GM21367 (cell line): ENCODE measurements around the gene BEST2.

ENCODE experiments used
- ATAC-seq: cut with Tn5 transposase; IDR thresholded peaks from one replicate; pipeline ENCODE4 v1.9.1; 2021; ENCODE audit not compliant: unreplicated experiment

The BEST2 gene

DNA sequence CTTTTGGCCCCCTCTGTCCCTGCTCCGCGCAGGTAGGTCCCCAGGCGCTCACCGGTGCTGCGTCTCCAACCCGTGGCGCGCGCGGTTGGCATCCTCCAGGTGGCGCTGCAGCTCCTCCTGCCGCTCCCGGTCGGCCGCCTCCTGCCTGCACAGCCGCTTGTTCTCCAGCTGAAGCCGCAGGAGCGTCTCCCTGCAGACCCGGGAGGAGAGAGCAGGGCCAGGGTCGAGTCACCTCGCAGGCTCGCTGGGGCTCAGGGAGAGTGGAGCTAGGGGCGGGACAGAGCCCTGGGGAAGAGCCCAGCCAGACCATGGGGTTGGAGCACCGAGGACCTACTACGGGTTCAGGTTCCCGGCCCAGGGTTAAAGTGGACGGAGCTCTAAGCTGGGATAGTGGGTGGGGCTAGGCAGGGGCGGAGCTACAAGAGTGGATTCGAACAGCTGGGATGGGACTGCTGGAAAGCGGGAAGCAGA, 14.5 kb downstream of the BEST2 start:
- ATAC-seq: no peak

DNA sequence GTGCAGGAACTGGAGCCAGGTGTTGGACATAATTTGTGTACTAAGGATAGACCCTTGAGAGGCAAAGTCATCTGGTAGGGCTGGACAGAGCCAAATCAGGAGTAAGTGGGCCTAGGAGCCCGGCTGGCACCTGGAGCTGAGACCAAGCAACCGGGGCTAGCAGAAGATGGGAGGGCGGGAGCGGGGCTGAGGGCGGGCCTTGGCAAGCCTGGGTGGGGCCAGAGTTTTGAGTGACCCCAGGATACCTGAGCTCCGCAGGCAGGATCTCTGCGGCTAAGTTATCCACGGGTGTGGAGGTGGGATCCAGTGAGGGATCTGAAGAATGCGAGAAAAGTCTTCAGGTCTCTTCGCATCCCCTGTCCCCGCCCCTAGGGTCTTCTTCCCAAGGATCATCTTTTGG, 15.6 kb downstream of the BEST2 start:
- ATAC-seq: no peak

DNA sequence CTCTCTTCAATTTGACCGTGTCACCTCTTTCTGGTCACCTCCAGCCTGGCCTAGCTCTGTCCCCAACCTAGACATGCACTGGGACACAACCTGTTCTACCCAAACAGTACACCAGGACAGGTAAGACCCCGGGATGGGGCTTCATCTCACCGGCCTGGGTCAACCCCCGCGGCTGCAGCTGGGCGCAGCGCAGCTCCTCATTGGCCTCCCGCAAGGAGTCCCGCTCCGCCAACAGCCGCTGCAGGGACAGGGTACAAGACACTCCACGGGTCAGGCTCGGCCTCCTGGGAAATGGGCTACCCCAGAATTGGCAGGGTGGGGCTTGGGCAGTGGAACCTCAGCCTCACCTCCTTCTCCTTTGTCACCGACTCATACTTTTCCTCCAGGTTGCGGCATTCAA, 16.1 kb downstream of the BEST2 start:
- ATAC-seq: no peak

DNA sequence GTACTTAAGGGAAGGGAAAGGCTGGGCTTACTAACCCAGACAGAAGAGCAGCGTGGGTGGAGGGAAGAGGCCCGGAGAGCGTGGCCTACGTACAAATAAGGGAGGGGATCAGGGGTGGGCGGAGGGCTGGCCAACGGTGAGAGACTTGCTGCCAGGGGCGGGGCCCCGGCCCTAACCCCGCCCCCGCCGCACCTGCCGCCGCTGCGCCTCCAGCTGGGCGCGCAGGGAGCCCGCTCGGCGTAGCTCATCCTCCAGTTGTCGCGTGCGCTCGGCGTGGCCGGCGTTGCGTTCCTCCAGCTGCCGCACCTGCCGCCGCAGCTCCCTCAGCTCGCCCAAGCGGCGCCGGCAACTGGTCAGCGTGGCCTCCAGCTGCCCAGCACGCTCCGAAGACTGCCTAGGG, 18.1 kb downstream of the BEST2 start:
- no peak for ATAC-seq

DNA sequence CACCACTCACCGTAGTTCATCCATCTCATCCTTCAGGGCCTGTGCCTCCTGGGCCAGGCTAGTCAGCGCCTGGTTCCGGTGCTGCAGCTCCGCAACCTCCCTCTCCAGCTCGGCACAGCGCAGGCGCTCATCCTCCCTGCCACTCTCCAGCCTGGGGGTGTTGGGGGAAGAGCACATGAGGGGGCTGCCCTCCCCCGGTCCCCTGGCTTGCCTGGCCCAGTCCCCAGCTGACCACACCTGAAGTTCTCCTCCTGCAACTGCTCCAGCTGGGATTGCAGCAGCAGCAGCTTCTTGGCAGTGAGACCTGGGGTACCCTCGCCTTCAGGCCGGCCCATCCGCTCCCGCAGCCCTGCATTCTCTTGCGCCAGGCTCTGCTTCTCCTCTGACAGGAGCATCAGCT, 19.3 kb downstream of the BEST2 start:
- ATAC-seq: no peak

DNA sequence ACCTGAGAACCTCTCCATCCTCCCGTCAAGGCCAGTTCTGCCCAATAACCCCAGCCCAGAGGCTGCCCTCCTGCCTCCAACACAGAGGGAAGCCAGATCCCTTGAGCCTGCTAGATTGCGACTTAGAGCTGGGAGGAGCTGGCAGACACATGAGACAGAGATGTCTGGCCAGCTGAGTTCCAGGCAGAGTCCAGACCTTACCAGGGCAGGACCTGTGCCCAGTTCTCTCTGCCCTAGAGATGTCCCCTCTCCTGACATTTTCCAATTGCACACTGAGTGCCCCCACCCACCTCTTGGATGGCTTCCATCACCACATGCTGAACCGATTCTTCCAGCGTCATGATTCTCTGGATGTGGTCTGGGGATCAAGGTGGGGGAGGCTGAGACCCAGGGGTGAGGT, 20.7 kb downstream of the BEST2 start:
- no peak for ATAC-seq

DNA sequence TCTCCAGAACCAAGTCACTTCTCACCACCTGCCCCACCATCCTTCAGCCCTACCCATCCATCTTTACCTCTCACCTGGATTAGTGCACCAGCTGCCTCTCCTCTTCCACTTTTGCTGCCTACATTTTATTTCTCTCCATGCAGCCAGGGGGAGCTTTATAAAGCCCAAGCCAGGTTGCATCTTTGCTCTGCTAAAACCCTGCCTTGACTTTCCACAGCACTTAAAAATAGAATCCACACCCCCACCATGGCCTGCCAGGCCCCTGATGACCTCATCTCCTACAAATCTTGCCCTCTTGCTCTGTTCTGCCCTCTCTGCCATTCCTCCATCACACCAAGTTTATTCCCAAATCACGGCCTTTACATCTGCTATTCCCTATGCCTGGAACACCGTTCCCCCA, 22.0 kb downstream of the BEST2 start:
- no peak for ATAC-seq

DNA sequence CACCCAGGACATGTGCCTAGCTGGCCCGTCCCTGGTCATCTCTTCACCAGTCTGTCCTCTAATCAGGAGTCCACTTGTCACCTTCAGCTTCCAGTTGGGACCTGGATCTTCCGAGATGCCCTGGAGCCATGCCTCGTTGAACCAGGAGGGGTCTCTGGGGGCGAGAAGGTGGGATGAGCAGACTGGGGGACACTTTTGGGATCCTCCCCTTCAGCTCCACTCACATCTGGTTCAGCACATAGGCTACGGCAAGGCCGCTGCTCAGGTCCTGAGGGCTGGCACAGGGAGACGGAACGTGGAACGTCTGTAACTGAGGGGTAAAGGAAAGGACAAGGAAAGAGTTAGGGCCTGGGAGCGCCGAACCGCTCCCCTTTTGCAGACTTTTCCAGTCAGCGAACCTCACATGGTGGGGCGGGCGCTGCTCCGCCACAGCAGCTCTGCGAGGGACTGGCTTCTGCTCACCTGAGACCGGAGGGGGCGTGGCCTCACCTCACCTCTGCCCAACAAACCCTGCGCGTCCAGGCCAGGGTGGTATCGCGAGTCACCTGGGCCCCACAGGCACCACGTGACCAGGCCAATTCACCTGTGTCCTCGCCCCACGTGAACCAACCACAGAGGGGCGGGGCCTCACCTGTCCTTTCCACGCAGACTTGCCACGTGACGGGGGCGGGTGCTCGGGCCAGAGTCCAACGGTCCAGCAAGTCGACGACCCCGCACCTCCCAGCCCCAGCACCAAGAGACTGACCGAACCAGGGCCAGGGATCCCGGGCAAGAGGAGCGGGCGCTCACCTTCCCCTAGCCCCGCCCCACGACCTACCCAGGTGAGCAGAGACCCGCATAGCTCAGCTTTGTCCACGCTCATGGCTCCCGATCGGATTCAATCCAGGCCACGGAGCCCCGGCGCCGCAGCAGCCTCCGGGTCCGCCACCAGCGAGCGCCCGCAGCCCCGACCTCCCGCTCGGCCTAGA, 23.3 kb downstream of the BEST2 start, which contains the start of gene HOOK2:
TSS of gene HOOK2 (minus strand) at position 965 of the 968 bp plus-strand sequence. CDS start at position 862, 103 bp downstream.
- no peak for ATAC-seq

DNA sequence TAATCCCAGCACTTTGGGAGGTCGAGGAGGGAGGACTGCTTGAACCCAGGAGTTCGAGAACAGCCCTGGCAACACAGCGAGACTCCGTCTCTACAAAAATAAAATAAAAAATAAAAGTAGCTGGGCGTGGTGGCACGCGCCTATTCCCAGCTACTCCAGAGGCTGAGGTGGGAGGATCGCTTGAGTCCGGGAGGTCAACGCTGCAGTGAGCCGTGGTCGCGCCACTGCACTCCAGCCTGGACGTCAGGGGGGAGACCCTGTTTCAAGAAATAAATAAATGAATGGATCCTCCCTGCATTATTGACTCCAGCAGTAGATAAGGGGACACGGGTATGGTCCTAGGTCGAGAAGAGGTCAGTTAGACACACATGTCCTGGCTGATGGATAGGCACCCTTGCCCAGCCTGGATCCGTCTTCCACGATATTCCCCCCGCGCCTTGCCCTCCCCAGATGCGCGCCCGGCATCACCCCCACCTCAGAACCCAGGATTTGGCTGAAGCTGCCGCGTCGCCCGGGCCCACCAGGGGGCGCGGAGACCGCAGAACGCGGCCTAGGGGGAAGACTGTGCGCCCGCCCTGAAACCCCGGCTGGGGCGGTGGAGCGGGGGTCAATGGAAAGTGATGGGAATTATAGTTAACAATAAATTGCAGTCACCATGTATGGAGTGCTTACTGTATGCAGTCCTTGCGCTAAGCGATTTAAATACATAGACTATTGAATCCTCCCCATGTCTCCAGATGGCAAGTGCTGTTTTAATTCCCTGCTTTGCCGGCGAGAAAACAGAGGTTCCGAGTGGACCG, 25.8 kb downstream of the BEST2 start:
- no peak for ATAC-seq

DNA sequence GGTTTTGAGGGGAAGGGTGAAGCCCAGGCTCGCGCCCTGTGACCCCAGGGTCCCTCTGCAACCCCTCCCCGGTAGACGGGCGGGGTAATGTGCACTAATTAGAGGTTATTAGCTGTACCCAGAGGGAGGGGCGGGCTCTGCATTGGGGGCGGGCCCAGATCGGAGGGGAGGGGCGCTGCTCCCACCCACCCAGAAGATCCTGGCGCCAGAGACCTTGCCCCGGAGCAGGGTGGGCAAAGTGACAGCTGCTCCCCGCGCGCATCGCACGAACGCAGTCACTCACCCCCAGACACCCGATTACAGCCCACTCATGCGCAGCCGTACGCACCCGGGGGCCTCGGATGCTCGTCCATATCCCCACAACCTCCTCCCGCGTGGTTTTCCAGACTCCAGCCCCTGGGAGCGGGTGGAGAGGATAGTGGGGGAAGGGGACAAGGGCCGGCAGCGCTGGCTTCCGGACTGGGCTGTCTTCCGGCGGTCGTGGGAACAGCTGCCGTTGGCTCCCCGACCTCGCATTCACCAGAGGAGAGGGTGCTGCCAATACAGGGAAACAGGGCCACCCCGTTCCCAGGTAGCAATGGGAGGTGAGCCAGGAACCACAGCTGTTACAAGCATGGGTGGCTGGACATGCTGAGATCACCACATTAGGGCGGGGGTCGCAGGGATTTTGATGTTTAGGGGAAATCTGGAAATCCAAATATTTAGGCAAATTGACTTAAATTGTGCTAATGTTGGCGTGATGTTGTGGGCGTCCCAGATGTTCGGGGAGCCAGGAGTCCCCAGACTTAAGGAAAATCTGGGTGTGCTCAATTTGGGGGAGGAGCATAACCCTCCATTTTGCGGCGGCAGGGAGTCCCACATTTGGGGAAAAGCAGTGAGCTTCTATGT, 26.7 kb downstream of the BEST2 start:
- no peak for ATAC-seq

DNA sequence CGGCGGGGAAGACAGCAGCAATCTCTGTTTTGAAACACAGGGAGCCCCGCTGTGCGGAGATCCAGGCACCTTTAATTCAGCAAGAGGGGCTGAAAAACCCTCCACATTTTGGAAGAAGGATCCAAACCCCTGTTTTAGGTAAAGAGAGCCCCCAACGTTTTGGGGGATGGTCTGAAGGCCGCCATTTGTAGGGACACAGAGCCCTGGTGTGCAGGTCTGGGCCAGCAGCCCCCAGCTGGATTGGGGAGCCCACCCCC, 27.2 kb downstream of the BEST2 start:
- no peak for ATAC-seq

DNA sequence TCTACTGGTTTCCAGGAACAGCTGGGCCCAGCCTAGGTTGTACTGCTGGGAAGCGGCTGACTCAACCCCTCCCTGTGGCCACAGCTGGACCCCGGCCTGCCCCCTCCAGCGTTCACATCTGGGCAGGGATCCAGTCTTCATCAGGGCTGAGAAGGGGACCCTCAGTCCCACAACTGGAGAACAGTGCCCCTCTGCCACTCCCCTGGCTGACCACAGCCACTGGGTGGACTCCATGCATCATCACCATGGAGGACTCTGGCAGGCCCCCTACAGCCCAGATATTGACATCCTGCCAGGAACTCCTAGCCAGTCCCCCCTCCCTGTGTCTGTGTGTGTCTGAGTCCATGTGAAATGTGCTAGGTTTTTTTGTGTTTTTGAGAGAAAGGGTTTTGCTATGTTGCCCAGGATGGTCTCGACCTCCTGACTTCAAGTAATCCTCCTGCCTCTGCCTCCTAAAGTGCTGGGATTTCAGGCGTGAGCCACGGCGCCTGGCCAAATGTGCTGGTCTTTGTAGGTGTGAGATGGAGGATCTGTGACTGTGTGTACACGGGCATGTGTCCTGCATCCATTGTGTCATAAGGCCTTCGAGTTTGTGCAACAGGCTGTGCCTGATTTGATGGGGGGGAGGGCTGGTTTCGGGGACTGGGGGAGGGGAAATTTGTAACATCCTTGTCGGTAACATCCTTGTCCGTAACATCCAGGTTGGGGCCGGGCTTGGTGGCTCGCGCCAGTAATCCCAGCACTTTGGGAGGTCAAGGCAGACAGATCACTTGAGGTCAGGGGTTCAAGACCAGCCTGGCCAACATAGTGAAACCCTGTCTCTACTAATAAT, 27.8 kb downstream of the BEST2 start:
- no peak for ATAC-seq

DNA sequence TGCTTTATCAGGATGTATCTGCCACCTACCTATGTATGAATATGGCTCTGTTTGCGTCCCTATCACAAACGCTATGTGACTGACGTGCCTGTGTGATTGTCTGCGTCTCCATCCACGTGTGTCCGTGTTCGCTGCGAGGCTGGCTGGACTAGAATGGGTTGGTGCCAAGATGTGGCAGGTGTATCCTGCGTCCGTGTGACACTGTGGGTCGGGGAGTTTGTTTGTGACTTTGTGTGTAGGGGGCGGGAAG, 30.5 kb downstream of the BEST2 start:
- ATAC-seq: no peak

DNA sequence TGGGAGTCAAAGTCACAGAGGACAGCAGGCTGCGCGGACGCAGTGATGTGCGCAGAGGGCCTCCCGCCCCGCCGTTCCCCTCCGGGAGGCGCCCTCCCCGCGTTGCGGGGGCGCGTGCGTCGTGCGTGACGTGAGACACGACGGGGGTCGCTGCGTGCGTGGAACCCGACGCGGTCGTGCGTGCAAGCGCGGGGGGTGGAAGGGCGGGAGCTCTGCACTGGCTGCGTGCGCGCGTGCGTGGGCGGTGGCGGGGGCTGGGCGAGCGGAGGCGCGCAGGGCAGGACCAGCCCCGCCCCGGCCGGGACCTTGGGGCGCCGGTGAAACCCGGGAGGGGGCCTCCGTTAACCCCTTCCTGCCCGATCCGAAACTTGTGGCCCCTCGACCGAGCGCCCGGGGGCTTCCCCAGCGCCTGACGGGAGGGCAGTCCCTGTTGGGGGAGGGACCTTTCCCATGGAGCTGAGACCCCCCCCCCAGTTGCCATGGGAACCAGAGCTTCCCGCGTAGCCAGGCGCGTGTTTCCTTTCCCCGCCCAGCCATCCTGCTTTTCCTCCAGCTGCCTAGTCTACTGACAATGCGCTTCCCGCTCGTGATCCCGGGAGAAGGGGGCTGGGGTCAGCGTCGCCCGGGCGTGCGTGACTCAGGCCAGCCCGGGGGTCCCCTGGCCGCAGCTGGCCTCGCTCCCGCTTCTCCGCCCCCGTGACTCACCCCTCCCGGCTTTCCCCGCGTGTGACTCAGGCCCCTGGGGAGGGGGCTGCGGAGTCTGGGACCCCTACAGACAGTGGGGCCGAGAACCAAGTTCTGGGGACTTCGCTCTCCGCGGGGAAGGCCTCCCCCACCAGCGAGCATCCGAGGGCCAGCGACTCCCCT, 31.1 kb downstream of the BEST2 start:
- ATAC-seq: no peak

DNA sequence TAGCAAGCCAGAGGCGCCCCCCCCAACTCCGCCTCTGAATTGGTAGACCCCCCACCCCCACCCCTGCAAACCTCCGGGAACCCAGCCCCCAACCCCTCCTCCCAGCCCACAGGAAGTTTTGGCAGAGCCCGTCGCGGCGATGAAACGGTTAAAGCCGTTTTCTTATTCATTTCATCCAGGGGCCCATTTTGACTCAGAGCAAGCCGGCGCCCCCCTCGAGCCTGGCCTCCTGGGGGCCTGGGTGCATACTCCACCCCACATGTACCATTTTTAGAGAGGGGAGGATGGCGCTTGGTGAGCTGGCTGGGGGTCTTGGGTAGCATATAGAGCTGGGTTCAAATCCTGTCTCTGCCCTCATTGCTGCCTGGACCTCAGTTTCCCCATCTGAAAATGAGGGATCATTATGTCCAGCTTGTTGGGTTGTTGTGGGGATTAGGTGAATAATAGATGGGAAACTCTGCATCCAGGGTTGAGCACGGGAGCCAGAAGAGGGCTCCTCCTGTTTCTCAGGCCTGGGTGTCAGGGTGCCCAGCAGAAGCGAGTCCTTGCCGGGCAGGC, 31.8 kb downstream of the BEST2 start:
- ATAC-seq: no peak

DNA sequence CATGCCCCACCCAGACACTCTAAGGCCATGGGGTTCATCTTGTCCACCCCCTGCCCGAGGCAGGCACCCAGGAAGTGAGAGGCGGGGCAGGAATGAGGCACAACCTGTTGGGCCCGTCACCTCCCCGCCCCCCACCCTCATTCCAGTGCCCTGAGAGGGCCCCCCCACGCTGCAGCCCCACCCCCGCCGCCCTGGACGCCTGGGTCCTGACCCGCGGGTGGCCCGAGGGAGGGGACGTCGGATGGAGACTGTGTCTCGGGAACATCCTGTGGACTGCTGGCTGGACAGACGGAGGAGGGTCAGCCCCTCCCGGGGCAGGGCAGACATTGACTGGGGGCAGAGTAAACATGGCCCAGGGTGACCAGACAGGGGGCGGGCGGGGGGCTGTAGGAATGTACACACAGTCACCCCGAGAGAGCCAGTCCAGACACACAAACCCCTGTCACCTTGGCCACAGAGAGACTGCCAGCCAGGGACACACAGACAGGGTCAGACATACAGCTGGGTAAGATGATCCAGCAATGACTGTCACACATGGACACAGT, 32.3 kb downstream of the BEST2 start:
- ATAC-seq: no peak

DNA sequence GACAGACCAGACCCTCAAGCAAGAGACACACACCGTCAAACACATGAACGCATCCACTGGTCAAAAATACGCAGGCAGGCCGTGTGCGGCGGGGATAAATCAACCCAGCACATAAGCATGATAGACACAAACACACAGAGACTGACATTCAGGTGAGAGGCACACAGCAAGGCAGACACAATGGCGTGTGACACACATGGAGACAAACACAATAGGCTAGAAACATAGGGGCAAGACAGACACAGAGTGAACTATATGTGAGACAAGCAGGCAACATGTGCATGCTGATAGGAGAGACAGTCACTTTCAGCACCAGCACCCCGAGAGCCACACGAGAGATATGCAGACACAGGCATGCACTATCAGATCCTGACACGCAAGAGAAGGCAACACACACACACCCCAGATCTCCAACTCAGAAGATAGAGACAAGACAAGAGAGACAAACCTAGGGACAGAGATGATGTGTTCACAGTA, 32.8 kb downstream of the BEST2 start:
- ATAC-seq: no peak

DNA sequence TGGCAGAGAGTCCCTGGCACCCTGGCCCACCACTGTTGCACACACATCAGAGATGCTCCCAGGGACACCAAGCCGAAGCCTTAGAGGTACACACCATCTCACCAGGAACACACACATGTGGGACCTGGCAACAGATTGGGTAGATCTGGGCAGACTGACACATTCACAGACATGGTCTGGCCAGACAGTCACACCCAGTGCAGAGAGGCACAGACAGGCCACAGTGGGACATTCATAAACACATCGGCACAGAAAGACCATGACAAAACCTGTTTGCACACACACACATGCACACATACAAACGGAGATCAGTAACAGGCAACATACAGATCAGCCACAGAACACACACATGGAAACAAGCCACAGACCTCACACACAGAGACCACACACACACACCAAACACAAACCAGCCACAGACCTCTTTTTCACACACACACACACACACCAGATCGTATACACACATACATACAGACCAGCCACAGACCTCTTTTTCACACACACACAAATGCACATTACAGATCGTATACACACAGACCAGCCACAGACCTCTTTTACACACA, 33.4 kb downstream of the BEST2 start:
- ATAC-seq: no peak
